Karpas-422 (cell line): Measurements from ENCODE around the gene PPARA. TPM values are rescaled to one million over a fixed set of nuclear protein-coding genes. Genes with fewer than 3 reads are reported as not detected.

ENCODE experiments used
- DNase-seq: peaks from one replicate; pipeline ENCODE4 v3.0.0-alpha.2; 2015
- H2AFZ ChIP-seq: fragments of 200-600 bp; sonication (generic); 2 replicates; pipeline ENCODE4 v1.6.1; 2014; ENCODE audit warnings: antibody characterized with exemption, low read length, mixed read lengths
- H3K27ac ChIP-seq: fragments of 200-600 bp; sonication (generic); 2 replicates; pipeline ENCODE4 v1.5.1; 2014; ENCODE audit warnings: mild to moderate bottlenecking, low read length, moderate library complexity
- H3K27me3 ChIP-seq: fragments of 200-600 bp; sonication (generic); 2 replicates; pipeline ENCODE4 v1.6.1; 2014; ENCODE audit warnings: low read length, mixed read lengths
- H3K36me3 ChIP-seq: fragments of 200-600 bp; sonication (generic); 2 replicates; pipeline ENCODE4 v1.6.1; 2014; ENCODE audit warnings: low read length, mixed read lengths; ENCODE audit not compliant: insufficient read depth
- H3K4me1 ChIP-seq: fragments of 200-600 bp; sonication (generic); 2 replicates; pipeline ENCODE4 v1.6.1; 2014; ENCODE audit warnings: mild to moderate bottlenecking, low read length, mixed read lengths
- H3K4me2 ChIP-seq: fragments of 200-600 bp; sonication (generic); 2 replicates; pipeline ENCODE4 v1.6.1; 2014; ENCODE audit warnings: low read length, low read depth, mild to moderate bottlenecking; ENCODE audit not compliant: poor library complexity, severe bottlenecking
- H3K4me3 ChIP-seq: fragments of 200-600 bp; sonication (generic); 2 replicates; pipeline ENCODE4 v1.5.1; 2014; ENCODE audit warnings: mild to moderate bottlenecking, antibody characterized with exemption, low read length, mixed read lengths
- H3K79me2 ChIP-seq: fragments of 200-600 bp; sonication (generic); 2 replicates; pipeline ENCODE4 v1.6.1; 2014; ENCODE audit warnings: mild to moderate bottlenecking, low read length, mixed read lengths
- H3K9ac ChIP-seq: fragments of 200-600 bp; sonication (generic); 2 replicates; pipeline ENCODE4 v1.6.0; 2014; ENCODE audit warnings: low read length
- H3K9me2 ChIP-seq: fragments of 200-600 bp; sonication (generic), shearing (Covaris generic); replicated peaks from 2 replicates; pipeline ENCODE4 v1.6.0; 2014; ENCODE audit warnings: mild to moderate bottlenecking, low read length, moderate library complexity; ENCODE audit not compliant: insufficient read depth
- H3K9me3 ChIP-seq: fragments of 300-700, 200-600 bp; sonication (generic); 2 replicates; pipeline ENCODE4 v1.6.1; 2014; ENCODE audit warnings: low read length, mixed read lengths
- H4K20me1 ChIP-seq: fragments of 200-600 bp; sonication (generic); 2 replicates; pipeline ENCODE4 v1.6.1; 2014; ENCODE audit warnings: mild to moderate bottlenecking, antibody characterized with exemption, low read length, low read depth; ENCODE audit not compliant: insufficient read depth
- total RNA-seq: library from RNA; depleted of rRNA; stranded (reverse); fragments of >200 nt; shearing (Covaris generic); gene quantifications from 2 replicates; pipeline ENCODE4 v1.2.3, GENCODE V29; 2014; ENCODE audit warnings: low replicate concordance

The PPARA gene
- total RNA-seq, 1 experiment from 2014 or later = 23.5 TPM

GRCh38 chr22:46202897-46203600 lies 52.7 kb downstream of the PPARA start:
- no peak for DNase-seq

GRCh38 chr22:46203601-46203980 lies 53.3 kb downstream of the PPARA start:
- Histone ChIP-seq H3K79me2 (no peaks in the 10 kb centered on the region), H3K4me1 (no peaks in the 10 kb centered on the region), H3K4me3 (no peak overlapping the region), H3K9me3 (no peaks in the 10 kb centered on the region), H3K9me2 (no peaks in the 10 kb centered on the region), H3K27me3 (no peaks in the 10 kb centered on the region), H2AFZ (no peak overlapping the region), H3K36me3 (peaks cover 15% of the 10 kb centered on the region), H3K9ac (no peak overlapping the region), H3K27ac (no peak overlapping the region), H4K20me1 (no peaks in the 10 kb centered on the region), H3K4me2 (no peak overlapping the region)
- DNase-seq = no peak

More at GRCh38 chr22:46202897-46203600, 52.7 kb downstream of the PPARA start:
- Histone ChIP-seq H3K27ac (no peak overlapping the region), H3K36me3 (peaks cover 15% of the 10 kb centered on the region), H3K4me2 (no peak overlapping the region), H3K79me2 (no peaks in the 10 kb centered on the region), H2AFZ (no peak overlapping the region), H3K9me3 (no peaks in the 10 kb centered on the region), H3K27me3 (no peaks in the 10 kb centered on the region), H4K20me1 (no peaks in the 10 kb centered on the region), H3K4me1 (no peaks in the 10 kb centered on the region), H3K4me3 (no peak overlapping the region), H3K9me2 (no peaks in the 10 kb centered on the region), H3K9ac (no peak overlapping the region)

GRCh38 chr22:46209262-46209661 lies 58.9 kb downstream of the PPARA start:
- Histone ChIP-seq H3K27ac (no peak overlapping the region), H3K4me3 (no peak overlapping the region), H3K9me2 (no peaks in the 10 kb centered on the region), H3K4me2 (no peak overlapping the region), H3K36me3 (peaks cover 11% of the 10 kb centered on the region), H3K4me1 (no peaks in the 10 kb centered on the region), H3K9ac (no peak overlapping the region), H3K9me3 (no peaks in the 10 kb centered on the region), H3K79me2 (no peaks in the 10 kb centered on the region), H3K27me3 (no peaks in the 10 kb centered on the region), H4K20me1 (no peaks in the 10 kb centered on the region), H2AFZ (no peak overlapping the region)
- DNase-seq = no peak

GRCh38 chr22:46212195-46212594 lies 61.9 kb downstream of the PPARA start:
- no peak overlapping the region for H3K4me3 ChIP-seq
- peaks cover 7% of the 10 kb centered on the region; the same call in 1 of the 2 replicates for H3K36me3 ChIP-seq
- H3K79me2 ChIP-seq = no peaks in the 10 kb centered on the region
- no peak for DNase-seq
- H3K27ac ChIP-seq = no peak overlapping the region
- no peaks in the 10 kb centered on the region for H3K4me1 ChIP-seq
- no peak overlapping the region for H3K9ac ChIP-seq
- H2AFZ ChIP-seq = no peak overlapping the region
- no peaks in the 10 kb centered on the region for H3K27me3 ChIP-seq
- no peaks in the 10 kb centered on the region for H3K9me3 ChIP-seq
- no peak overlapping the region for H3K4me2 ChIP-seq
- no peaks in the 10 kb centered on the region for H3K9me2 ChIP-seq
- H4K20me1 ChIP-seq = no peaks in the 10 kb centered on the region

GRCh38 chr22:46213052-46213451 lies 62.7 kb downstream of the PPARA start:
- Histone ChIP-seq H3K79me2 (no peaks in the 10 kb centered on the region), H3K27ac (no peak overlapping the region), H3K9me3 (no peaks in the 10 kb centered on the region), H3K4me2 (no peak overlapping the region), H2AFZ (no peak overlapping the region), H3K4me1 (no peaks in the 10 kb centered on the region), H4K20me1 (no peaks in the 10 kb centered on the region), H3K4me3 (no peak overlapping the region), H3K9ac (no peak overlapping the region), H3K36me3 (peaks cover 7% of the 10 kb centered on the region; the same call in 1 of the 2 replicates), H3K9me2 (no peaks in the 10 kb centered on the region), H3K27me3 (no peaks in the 10 kb centered on the region)
- DNase-seq = no peak

GRCh38 chr22:46214149-46214548 lies 63.8 kb downstream of the PPARA start:
- H3K9me3 ChIP-seq = no peaks in the 10 kb centered on the region
- H3K4me3 ChIP-seq = no peak overlapping the region
- H3K9ac ChIP-seq = no peak overlapping the region
- no peak overlapping the region for H3K4me2 ChIP-seq
- no peaks in the 10 kb centered on the region for H3K27me3 ChIP-seq
- no peak overlapping the region for H3K27ac ChIP-seq
- no peaks in the 10 kb centered on the region for H3K4me1 ChIP-seq
- H3K36me3 ChIP-seq = peaks cover 8% of the 10 kb centered on the region
- H3K9me2 ChIP-seq = no peaks in the 10 kb centered on the region
- H2AFZ ChIP-seq = no peak overlapping the region
- DNase-seq = no peak
- no peaks in the 10 kb centered on the region for H4K20me1 ChIP-seq
- H3K79me2 ChIP-seq = no peaks in the 10 kb centered on the region

GRCh38 chr22:46214616-46215015 lies 64.3 kb downstream of the PPARA start:
- Histone ChIP-seq H3K36me3 (peaks cover 11% of the 10 kb centered on the region), H3K79me2 (no peaks in the 10 kb centered on the region), H3K9me3 (no peaks in the 10 kb centered on the region), H3K9me2 (no peaks in the 10 kb centered on the region), H3K4me2 (no peak overlapping the region), H3K27me3 (no peaks in the 10 kb centered on the region), H4K20me1 (no peaks in the 10 kb centered on the region), H3K27ac (no peak overlapping the region), H3K4me1 (no peaks in the 10 kb centered on the region), H2AFZ (no peak overlapping the region), H3K4me3 (no peak overlapping the region), H3K9ac (no peak overlapping the region)
- DNase-seq = no peak

- H3K79me2 ChIP-seq = no peaks in the 10 kb centered on the region
- H3K4me2 ChIP-seq = no peak overlapping the region
- no peak overlapping the region for H2AFZ ChIP-seq
- no peak for DNase-seq
- H3K27ac ChIP-seq = no peak overlapping the region
- no peaks in the 10 kb centered on the region for H3K27me3 ChIP-seq
- H3K4me1 ChIP-seq = no peaks in the 10 kb centered on the region
- no peaks in the 10 kb centered on the region for H3K9me3 ChIP-seq
- no peak overlapping the region for H3K4me3 ChIP-seq
- no peaks in the 10 kb centered on the region for H3K9me2 ChIP-seq
- H4K20me1 ChIP-seq = no peaks in the 10 kb centered on the region
- no peak overlapping the region for H3K9ac ChIP-seq
- peaks cover 14% of the 10 kb centered on the region for H3K36me3 ChIP-seq
Observed at GRCh38 chr22:46219636-46220035, 69.3 kb downstream of the PPARA start.
